Karpas-422 (cell line): ENCODE results near the gene GRM2. TPM values are rescaled to one million over a fixed set of nuclear protein-coding genes. Genes with fewer than 3 reads are reported as not detected.

ENCODE experiments used
- DNase-seq: peaks from one replicate; pipeline ENCODE4 v3.0.0-alpha.2; 2015
- H2AFZ ChIP-seq: fragments of 200-600 bp; sonication (generic); 2 replicates; pipeline ENCODE4 v1.6.1; 2014; ENCODE audit warnings: antibody characterized with exemption, low read length, mixed read lengths
- H3K27ac ChIP-seq: fragments of 200-600 bp; sonication (generic); 2 replicates; pipeline ENCODE4 v1.5.1; 2014; ENCODE audit warnings: mild to moderate bottlenecking, low read length, moderate library complexity
- H3K27me3 ChIP-seq: fragments of 200-600 bp; sonication (generic); 2 replicates; pipeline ENCODE4 v1.6.1; 2014; ENCODE audit warnings: low read length, mixed read lengths
- H3K36me3 ChIP-seq: fragments of 200-600 bp; sonication (generic); 2 replicates; pipeline ENCODE4 v1.6.1; 2014; ENCODE audit warnings: low read length, mixed read lengths; ENCODE audit not compliant: insufficient read depth
- H3K4me1 ChIP-seq: fragments of 200-600 bp; sonication (generic); 2 replicates; pipeline ENCODE4 v1.6.1; 2014; ENCODE audit warnings: mild to moderate bottlenecking, low read length, mixed read lengths
- H3K4me2 ChIP-seq: fragments of 200-600 bp; sonication (generic); 2 replicates; pipeline ENCODE4 v1.6.1; 2014; ENCODE audit warnings: low read length, low read depth, mild to moderate bottlenecking; ENCODE audit not compliant: poor library complexity, severe bottlenecking
- H3K4me3 ChIP-seq: fragments of 200-600 bp; sonication (generic); 2 replicates; pipeline ENCODE4 v1.5.1; 2014; ENCODE audit warnings: mild to moderate bottlenecking, antibody characterized with exemption, low read length, mixed read lengths
- H3K79me2 ChIP-seq: fragments of 200-600 bp; sonication (generic); 2 replicates; pipeline ENCODE4 v1.6.1; 2014; ENCODE audit warnings: mild to moderate bottlenecking, low read length, mixed read lengths
- H3K9ac ChIP-seq: fragments of 200-600 bp; sonication (generic); 2 replicates; pipeline ENCODE4 v1.6.0; 2014; ENCODE audit warnings: low read length
- H3K9me2 ChIP-seq: fragments of 200-600 bp; sonication (generic), shearing (Covaris generic); replicated peaks from 2 replicates; pipeline ENCODE4 v1.6.0; 2014; ENCODE audit warnings: mild to moderate bottlenecking, low read length, moderate library complexity; ENCODE audit not compliant: insufficient read depth
- H3K9me3 ChIP-seq: fragments of 300-700, 200-600 bp; sonication (generic); 2 replicates; pipeline ENCODE4 v1.6.1; 2014; ENCODE audit warnings: low read length, mixed read lengths
- H4K20me1 ChIP-seq: fragments of 200-600 bp; sonication (generic); 2 replicates; pipeline ENCODE4 v1.6.1; 2014; ENCODE audit warnings: mild to moderate bottlenecking, antibody characterized with exemption, low read length, low read depth; ENCODE audit not compliant: insufficient read depth
- total RNA-seq: library from RNA; depleted of rRNA; stranded (reverse); fragments of >200 nt; shearing (Covaris generic); gene quantifications from 2 replicates; pipeline ENCODE4 v1.2.3, GENCODE V29; 2014; ENCODE audit warnings: low replicate concordance

Gene GRM2
- total RNA-seq, 1 experiment from 2014 or later: 0.19 TPM

GRCh38 chr3:51691949-51692348 is 14.9 kb upstream of the GRM2 start:
- H2AFZ ChIP-seq: no peak overlapping the region
- H4K20me1 ChIP-seq: peaks cover 10% of the 10 kb centered on the region; the same call in 1 of the 2 replicates
- no peak overlapping the region for H3K4me2 ChIP-seq
- H3K27ac ChIP-seq: no peak overlapping the region
- DNase-seq: no peak
- H3K9me2 ChIP-seq: no peaks in the 10 kb centered on the region
- no peaks in the 10 kb centered on the region for H3K4me1 ChIP-seq
- H3K9me3 ChIP-seq: no peaks in the 10 kb centered on the region
- no peak overlapping the region for H3K9ac ChIP-seq
- H3K36me3 ChIP-seq: 0 out of 2 replicates have a peak, but pooled peaks cover 2% of the 10 kb centered on the region
- no peak overlapping the region for H3K4me3 ChIP-seq
- H3K27me3 ChIP-seq: no peaks in the 10 kb centered on the region
- peaks cover 10% of the 10 kb centered on the region; the same call in 1 of the 2 replicates for H3K79me2 ChIP-seq

- Histone ChIP-seq H3K27me3 (no peaks in the 10 kb centered on the region), H2AFZ (no peak overlapping the region), H3K36me3 (no peaks in the 10 kb centered on the region), H3K4me2 (no peak overlapping the region), H3K9me2 (no peaks in the 10 kb centered on the region), H3K4me3 (no peak overlapping the region), H3K9me3 (no peaks in the 10 kb centered on the region), H3K9ac (no peak overlapping the region), H3K4me1 (no peaks in the 10 kb centered on the region), H4K20me1 (peaks cover 10% of the 10 kb centered on the region; the same call in 1 of the 2 replicates), H3K79me2 (peaks cover 10% of the 10 kb centered on the region; the same call in 1 of the 2 replicates), H3K27ac (no peak overlapping the region)
- DNase-seq: no peak
Measured at GRCh38 chr3:51692980-51693395, 13.9 kb upstream of the GRM2 start.

GRCh38 chr3:51696954-51697353 is 9.9 kb upstream of the GRM2 start:
- Histone ChIP-seq H3K9ac (no peak overlapping the region), H3K27me3 (no peaks in the 10 kb centered on the region), H3K4me3 (no peak overlapping the region), H3K4me1 (no peaks in the 10 kb centered on the region), H3K4me2 (no peak overlapping the region), H2AFZ (no peak overlapping the region), H3K9me3 (no peaks in the 10 kb centered on the region), H3K9me2 (no peaks in the 10 kb centered on the region), H3K36me3 (peaks cover 9% of the 10 kb centered on the region), H3K27ac (no peak overlapping the region), H4K20me1 (peaks cover 10% of the 10 kb centered on the region; the same call in 1 of the 2 replicates), H3K79me2 (peaks cover 7% of the 10 kb centered on the region; the same call in 1 of the 2 replicates)
- no peak for DNase-seq

DNA sequence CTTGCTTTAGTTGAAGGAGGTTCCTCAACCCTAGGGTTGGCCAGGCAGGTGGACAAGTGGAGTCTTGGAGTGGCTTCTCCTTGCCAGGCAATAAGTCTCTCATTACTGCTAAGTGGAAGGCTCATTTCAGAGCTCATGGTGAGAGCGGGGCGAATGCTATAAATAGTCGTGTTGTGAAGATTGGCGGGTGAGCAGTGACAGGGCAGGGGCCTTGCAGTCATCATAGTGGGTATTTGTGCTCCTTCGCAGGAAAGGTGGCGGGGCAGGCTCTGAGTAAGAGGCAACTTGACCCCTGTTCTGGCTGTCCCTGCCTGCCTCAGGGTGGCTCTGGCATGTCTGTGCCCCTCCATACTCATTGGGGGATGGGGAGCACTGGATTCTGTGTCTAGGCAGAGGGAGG is 8.7 kb upstream of the GRM2 start:
- no peak overlapping the region for H3K4me2 ChIP-seq
- H3K9ac ChIP-seq: no peak overlapping the region
- H2AFZ ChIP-seq: no peak overlapping the region
- H3K4me3 ChIP-seq: no peak overlapping the region
- no peaks in the 10 kb centered on the region for H3K9me2 ChIP-seq
- H3K4me1 ChIP-seq: no peaks in the 10 kb centered on the region
- peaks cover 9% of the 10 kb centered on the region for H3K36me3 ChIP-seq
- H3K9me3 ChIP-seq: no peaks in the 10 kb centered on the region
- no peak for DNase-seq
- peaks cover 7% of the 10 kb centered on the region; the same call in 1 of the 2 replicates for H3K79me2 ChIP-seq
- no peaks in the 10 kb centered on the region for H3K27me3 ChIP-seq
- no peak overlapping the region for H3K27ac ChIP-seq
- peaks cover 14% of the 10 kb centered on the region; the same call in 1 of the 2 replicates for H4K20me1 ChIP-seq

DNA sequence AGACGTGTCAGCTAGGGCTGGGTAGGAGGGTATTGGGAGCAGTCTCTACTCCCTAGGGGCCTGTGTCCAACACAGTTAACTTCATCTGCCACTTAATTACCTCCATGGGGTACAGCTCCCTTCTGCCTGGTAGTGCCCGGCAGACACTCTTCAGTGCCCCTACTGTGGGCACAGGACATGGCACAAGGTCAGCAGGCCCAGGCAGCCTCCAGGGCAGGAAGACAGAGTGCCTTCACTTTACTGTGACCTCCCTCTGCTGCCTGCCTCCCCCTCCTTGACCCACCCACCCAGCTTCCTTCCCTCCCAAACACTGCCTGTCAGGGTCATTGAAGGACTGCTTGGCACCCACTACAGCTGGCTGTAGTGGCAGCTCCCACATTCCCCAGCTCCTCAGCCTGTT is 6.5 kb upstream of the GRM2 start:
- Histone ChIP-seq H3K9ac (no peak overlapping the region), H3K9me2 (no peaks in the 10 kb centered on the region), H3K27me3 (no peaks in the 10 kb centered on the region), H4K20me1 (peaks cover 9% of the 10 kb centered on the region; the same call in 1 of the 2 replicates), H3K27ac (no peak overlapping the region), H3K36me3 (peaks cover 9% of the 10 kb centered on the region), H3K79me2 (0 out of 2 replicates have a peak, but pooled peaks cover 4% of the 10 kb centered on the region), H2AFZ (no peak overlapping the region), H3K4me2 (no peak overlapping the region), H3K4me1 (no peaks in the 10 kb centered on the region), H3K4me3 (no peak overlapping the region), H3K9me3 (no peaks in the 10 kb centered on the region)
- no peak for DNase-seq

- DNase-seq: no peak
- Histone ChIP-seq H3K27ac (no peak overlapping the region), H3K9ac (no peak overlapping the region), H3K9me2 (no peaks in the 10 kb centered on the region), H3K4me1 (no peaks in the 10 kb centered on the region), H2AFZ (no peak overlapping the region), H4K20me1 (0 out of 2 replicates have a peak, but pooled peaks cover 4% of the 10 kb centered on the region), H3K9me3 (no peaks in the 10 kb centered on the region), H3K4me3 (no peak overlapping the region), H3K36me3 (peaks cover 9% of the 10 kb centered on the region), H3K79me2 (no peaks in the 10 kb centered on the region), H3K27me3 (no peaks in the 10 kb centered on the region), H3K4me2 (no peak overlapping the region)
Measured at GRCh38 chr3:51702156-51702555, 4.7 kb upstream of the GRM2 start.

- no peak overlapping the region for H3K27ac ChIP-seq
- H4K20me1 ChIP-seq: 0 out of 2 replicates have a peak, but pooled peaks cover 4% of the 10 kb centered on the region
- H3K9ac ChIP-seq: no peak overlapping the region
- no peaks in the 10 kb centered on the region for H3K9me3 ChIP-seq
- H3K4me2 ChIP-seq: no peak overlapping the region
- no peak for DNase-seq
- no peaks in the 10 kb centered on the region for H3K27me3 ChIP-seq
- no peaks in the 10 kb centered on the region for H3K4me1 ChIP-seq
- peaks cover 9% of the 10 kb centered on the region for H3K36me3 ChIP-seq
- H3K4me3 ChIP-seq: no peak overlapping the region
- no peaks in the 10 kb centered on the region for H3K9me2 ChIP-seq
- no peak overlapping the region for H2AFZ ChIP-seq
- H3K79me2 ChIP-seq: no peaks in the 10 kb centered on the region
Measured at GRCh38 chr3:51703068-51703760, 3.7 kb upstream of the GRM2 start.

- Histone ChIP-seq H3K9me3 (no peaks in the 10 kb centered on the region), H3K4me3 (no peak overlapping the region), H3K27ac (no peak overlapping the region), H3K9me2 (no peaks in the 10 kb centered on the region), H3K4me2 (no peak overlapping the region), H3K27me3 (no peaks in the 10 kb centered on the region), H4K20me1 (0 out of 2 replicates have a peak, but pooled peaks cover 4% of the 10 kb centered on the region), H3K4me1 (no peaks in the 10 kb centered on the region), H3K79me2 (no peaks in the 10 kb centered on the region), H3K36me3 (peaks cover 4% of the 10 kb centered on the region), H2AFZ (no peak overlapping the region), H3K9ac (no peak overlapping the region)
- DNase-seq: no peak
Measured at GRCh38 chr3:51703761-51704510, 2.9 kb upstream of the GRM2 start.
